ENCODE data around the gene PPP1R14D.
"Not testable (repeated sequence)": the region's sequence is repeated elsewhere in the genome, so short reads cannot be mapped to it uniquely, and the experiment has no call there.

The PPP1R14D gene

GRCh38 chr15:40828447-40829036 is at the start of gene PPP1R14D:
TSS of gene PPP1R14D (minus strand) at chr15:40828708. CDS start at chr15:40828641, 67 bp downstream.
- DNase-seq, result no peak

GRCh38 chr15:40877694-40878093 is 49.2 kb upstream of the PPP1R14D start:
- DNase-seq, result no peak

GRCh38 chr15:40875991-40876730 is 47.7 kb upstream of the PPP1R14D start:
- DNase-seq, result no peak

GRCh38 chr15:40873694-40874561 is 45.4 kb upstream of the PPP1R14D start, which contains the start of gene RHOV:
TSS of gene RHOV (minus strand) at chr15:40874234. CDS start at chr15:40874139, 95 bp downstream.
- no peak for DNase-seq

- no peak for DNase-seq
Measured at GRCh38 chr15:40872791-40873693, 44.5 kb upstream of the PPP1R14D start.

- no peak for DNase-seq
Measured at GRCh38 chr15:40871749-40872617, 43.5 kb upstream of the PPP1R14D start.

GRCh38 chr15:40870716-40871115 is 42.2 kb upstream of the PPP1R14D start:
- no peak for DNase-seq

- DNase-seq, result no peak
Measured at GRCh38 chr15:40869686-40870085, 41.2 kb upstream of the PPP1R14D start.

- DNase-seq, result no peak
Measured at GRCh38 chr15:40867199-40867598, 38.7 kb upstream of the PPP1R14D start.

GRCh38 chr15:40863660-40864270 is 35.3 kb upstream of the PPP1R14D start:
- no peak for DNase-seq

- not testable (repeated sequence) for DNase-seq
Measured at GRCh38 chr15:40861147-40861546, 32.6 kb upstream of the PPP1R14D start.

GRCh38 chr15:40859206-40859851 is 30.8 kb upstream of the PPP1R14D start:
- DNase-seq, result no peak

- DNase-seq, result no peak
Measured at GRCh38 chr15:40858706-40859105, 30.2 kb upstream of the PPP1R14D start.

GRCh38 chr15:40857601-40858341 is 29.3 kb upstream of the PPP1R14D start:
- no peak for DNase-seq

- DNase-seq, result no peak
Measured at GRCh38 chr15:40856746-40857145, 28.2 kb upstream of the PPP1R14D start.

GRCh38 chr15:40855706-40856234 is 27.3 kb upstream of the PPP1R14D start:
- no peak for DNase-seq

- no peak for DNase-seq
Measured at GRCh38 chr15:40854161-40854560, 25.7 kb upstream of the PPP1R14D start.

- no peak for DNase-seq
Measured at GRCh38 chr15:40853241-40853890, 24.9 kb upstream of the PPP1R14D start.

- DNase-seq, result no peak
Measured at GRCh38 chr15:40852529-40852928, 24.0 kb upstream of the PPP1R14D start.

All from NCI-H1417 treated with DMSO at 0.1 percent for 48 hours (cell line).